Measurements from ENCODE around the gene KIAA1328.
"Not testable (repeated sequence)": the region's sequence is repeated elsewhere in the genome, so short reads cannot be mapped to it uniquely, and the experiment has no call there.

The KIAA1328 gene

DNA sequence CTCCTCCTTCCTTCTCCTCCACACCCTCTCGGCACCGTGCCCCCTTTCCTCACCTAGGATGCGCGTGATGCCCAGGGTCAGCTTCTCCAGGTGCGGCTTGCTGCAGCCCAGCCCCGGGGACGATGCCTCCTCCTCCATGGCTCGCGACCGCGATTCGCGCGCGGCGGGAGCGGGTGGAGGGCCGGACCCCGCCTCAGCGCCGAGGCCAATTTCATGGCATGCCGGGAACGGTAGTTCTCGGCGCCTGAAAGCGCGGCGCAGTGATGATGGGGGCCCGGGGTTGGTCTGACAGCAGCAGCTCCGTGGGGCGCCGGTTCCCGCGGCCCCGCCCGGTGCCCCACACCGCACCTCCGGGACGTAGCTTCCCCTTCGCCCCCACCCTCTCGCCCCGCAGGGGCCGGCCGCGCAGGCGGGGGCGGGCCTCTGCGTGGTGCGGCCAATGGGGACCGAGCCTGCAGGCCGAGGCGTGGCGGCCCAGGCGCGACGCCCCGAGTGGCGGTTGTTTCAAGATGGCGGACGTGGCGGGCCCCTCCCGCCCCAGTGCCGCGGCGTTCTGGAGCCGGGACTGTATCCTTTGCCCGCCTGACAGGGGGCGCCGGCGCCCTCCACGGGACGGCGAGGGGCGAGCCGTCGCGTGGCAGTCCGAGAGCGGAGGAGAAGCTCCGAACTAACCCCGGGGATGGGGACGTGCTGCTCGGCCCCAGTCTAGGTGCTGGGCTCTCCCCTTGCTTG, at the start of gene KIAA1328, which contains the start of gene TPGS2:
KIAA1328 (plus strand) TSS at position 498 of the 732 bp plus-strand sequence; CDS start at position 510, 12 bp downstream.
TPGS2 (minus strand) TSS at position 373 of the 732 bp plus-strand sequence; CDS start at position 138, 235 bp downstream.
- DNase-seq: peak; percentile 82

DNA sequence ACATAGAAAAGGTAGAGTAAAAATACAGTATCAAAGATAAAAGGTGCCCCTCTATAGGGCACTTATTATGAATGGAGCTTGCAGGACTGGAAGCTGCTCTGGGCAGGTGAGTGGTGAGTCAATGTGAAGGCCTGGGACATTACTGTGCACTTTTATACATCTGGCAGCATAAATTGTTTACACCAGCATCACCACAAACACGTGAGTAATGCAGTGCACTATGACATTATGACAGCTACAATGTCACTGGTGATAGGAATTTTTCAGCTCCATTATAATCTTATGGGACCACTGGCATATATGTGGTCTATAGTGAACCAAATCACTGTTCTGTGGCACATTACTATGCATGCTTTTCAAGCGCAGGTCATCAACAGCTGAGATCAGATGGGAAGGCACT, 48.2 kb upstream of the KIAA1328 start:
- DNase-seq: no peak

DNA sequence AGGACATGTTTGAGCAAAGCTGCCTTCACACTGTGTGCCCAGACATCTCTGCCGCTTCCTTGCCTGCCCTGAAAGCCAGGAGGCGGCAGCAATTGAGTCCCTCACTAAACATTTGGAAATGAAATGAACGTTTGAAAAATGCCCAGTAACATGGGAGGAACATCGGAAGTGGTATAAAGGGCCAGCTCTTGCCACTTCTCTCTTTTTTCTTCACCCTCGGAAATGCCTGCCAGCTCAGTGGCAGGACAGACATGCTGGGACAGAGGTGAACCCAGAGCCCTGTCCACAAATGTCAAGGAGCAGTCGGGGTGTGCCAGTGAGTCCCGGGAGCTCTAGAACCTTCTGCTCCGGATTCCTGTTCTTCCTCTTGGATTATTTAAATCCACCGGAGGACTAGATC, 46.2 kb upstream of the KIAA1328 start:
- no peak for DNase-seq

DNA sequence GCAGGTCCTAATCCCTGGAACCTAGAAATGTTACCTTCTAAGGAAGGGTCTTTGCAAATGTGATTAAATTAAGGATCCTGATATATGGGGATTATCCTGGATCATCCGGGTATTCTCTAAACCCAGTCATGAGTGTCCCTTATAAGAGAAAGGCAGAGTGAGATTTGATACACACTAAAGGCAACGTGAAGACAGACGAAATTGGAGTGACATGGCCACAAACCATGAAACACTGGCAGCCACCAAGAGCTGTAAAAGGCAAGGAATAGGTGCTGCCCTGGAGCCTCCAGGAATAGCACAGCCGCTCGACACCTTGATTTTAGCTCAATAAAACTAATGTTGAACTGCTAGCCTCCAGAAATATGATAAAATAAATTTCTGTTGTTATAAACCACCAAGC, 45.1 kb upstream of the KIAA1328 start:
- DNase-seq: no peak

DNA sequence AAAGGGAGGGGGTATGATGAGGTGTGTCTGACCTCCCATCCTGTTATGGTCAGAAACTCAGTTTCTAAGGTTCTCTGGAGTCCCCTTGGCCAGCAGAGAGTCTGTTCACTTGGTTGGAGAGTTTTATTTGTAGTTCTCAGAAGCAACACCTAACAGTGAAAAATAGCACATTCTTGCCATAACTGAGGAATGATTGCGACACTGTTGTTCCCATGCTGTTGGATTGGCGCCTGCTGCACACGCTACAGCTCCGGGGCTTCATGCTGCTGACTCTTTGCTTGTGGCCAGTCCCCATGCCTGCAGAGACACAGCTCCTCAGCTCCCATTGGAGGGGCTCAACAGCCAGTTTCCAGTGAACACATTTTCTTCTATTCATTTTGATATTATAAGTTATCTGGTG, 42.2 kb upstream of the KIAA1328 start:
- DNase-seq: no peak

DNA sequence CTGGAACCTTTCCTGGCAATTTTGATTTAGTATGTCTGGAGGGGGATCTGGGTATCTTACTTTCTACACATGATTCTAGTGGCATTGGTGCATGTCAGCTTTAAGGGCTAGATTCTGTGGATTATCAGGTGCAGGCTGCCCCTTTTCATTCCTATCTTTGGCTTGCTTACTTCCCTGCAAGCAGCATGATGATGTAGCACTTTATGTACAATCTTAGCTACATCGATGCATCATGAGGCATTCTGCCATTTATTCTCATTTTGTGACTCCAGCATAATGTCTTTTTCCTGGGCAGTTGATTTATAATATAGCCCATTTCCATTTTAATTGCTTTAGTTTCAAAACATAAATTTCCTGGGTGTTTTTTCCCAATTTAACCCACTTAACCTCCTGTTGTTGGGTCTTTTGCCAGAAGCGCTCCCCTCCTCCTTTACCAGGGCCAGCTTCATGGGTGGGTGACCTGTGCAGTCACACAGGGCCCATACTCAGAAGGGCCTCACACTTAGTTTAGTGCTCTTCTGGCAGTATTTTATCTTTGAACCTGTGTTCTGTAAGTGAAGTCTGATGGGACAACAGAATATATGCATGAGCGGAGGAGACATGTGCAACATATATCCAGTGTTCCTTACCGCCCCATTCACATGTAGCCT, 36.2 kb upstream of the KIAA1328 start:
- DNase-seq: no peak

DNA sequence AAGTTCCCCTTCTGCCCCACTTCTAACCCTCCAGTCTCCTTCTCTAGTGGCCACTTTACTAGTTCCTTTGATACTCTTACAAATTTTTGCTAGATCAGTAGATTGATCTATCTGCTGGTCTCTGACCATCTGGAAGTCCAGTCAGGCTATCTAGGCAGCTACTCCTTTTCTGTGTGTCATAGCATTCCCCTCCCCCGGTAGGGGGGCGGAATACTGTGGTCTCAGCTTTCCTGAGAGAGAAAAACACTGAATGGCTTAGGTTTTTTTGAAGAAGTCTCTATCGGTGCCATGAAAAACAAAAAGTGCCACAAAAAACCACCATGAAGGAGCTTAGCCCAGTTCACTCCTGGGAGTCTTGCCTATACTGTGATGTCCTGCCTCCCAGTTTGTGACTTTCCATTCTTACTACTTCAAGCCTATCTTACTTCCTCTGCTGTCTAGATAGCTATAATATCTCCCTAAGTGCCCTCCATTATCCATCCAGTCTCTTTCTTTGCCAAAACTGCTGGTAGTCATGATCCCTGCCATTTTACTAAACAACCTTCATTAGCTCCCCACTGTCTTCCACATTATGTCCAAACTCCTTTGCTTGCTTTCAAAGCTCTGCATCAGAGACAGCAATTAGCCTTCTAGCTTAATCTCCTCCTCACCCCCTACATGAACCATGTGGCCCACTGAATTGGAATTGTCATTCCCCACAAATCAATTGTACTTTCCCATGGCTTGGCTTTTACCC, 30.0 kb upstream of the KIAA1328 start:
- DNase-seq: no peak

DNA sequence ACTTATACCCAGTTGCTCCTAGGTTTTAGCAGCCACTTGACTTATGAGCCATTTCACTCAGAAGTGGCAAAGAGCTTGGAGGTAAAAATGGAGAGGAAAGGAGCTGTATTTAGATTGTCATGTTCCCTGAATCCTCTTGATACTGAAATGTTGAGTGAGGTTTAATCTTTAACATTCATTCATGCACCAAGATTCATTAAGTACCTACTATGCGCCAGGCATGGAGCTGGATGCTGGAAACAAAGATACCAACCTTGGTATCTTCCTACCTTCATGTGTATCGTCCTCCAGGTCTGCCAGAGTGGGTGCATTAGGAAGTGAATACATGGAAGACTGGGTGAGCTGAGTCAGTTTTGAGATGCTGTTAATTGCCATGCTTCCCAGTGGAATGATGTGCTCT, 23.8 kb upstream of the KIAA1328 start:
- no peak for DNase-seq

DNA sequence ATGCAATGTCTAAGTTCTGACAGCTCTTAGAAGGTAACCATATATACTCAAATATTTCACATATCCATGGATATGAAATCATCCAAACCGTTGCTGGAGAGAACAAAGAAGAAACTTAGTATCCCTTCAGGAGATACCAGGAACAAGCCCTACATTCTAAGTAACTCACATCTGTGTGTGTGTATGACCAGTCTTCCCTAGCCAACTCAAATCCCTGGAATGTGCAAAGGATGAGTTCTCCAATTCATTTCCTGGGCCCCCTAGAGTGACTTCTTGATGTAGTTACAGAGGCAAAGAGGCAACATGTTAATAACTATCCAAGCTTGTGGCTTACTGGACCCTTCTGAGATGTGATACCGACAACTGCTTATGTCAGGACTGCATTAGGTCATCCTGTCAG, 20.2 kb upstream of the KIAA1328 start:
- DNase-seq: no peak

DNA sequence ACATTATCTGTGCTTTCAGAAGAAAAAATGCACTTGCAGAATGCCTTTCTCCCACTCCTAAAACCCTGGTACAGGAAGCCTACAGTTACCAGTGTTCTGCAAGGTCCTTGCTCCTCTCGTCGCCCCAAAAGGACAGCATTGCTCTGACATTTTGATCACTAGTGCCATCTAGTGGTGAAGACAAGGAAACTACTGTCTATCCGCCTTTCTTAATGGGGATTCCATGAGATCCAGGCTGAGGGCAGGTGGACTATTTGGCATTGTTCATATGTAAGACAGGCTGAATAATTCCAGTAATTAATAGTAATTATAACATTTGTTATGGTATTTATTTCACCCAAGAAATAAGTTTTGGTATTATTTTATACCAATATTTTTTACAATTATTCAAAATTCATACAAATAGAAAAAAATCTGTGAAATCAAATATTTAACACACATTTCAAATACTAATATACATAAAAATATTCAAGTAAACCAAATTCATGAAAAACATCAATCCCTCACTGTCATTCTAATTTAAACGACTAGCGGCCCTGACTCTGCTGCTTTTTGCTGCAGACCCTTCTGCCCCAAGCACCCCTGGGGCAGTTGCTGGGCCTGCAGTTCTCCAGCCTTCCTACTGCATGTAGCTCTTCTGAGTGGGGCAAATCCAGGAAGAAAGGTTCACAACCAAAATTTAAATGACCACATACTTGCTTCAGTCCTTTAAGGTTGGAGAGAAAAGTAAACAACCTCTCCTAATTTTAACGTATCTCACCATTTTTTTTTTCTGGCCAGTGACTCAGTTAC, 19.1 kb upstream of the KIAA1328 start:
- DNase-seq: peak; percentile 45

DNA sequence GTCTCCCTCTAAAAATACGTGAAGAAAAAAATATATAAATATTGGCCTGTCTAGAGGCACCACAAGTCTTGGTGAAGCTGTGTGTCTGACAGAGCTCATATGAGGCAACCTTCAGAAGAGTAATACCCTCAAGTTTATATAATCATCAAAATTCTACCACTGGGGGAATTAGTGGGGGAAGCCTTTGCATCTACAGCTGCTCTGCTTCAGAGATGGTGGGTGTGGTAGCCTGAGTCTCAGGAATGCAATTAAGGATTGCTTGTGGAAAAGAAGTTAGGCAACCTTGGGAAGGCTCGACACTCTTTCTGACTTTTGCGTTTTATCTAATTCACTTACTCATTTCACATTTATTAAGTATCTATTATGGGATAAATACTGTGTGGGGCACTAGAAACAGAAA, 17.5 kb upstream of the KIAA1328 start:
- DNase-seq: no peak

DNA sequence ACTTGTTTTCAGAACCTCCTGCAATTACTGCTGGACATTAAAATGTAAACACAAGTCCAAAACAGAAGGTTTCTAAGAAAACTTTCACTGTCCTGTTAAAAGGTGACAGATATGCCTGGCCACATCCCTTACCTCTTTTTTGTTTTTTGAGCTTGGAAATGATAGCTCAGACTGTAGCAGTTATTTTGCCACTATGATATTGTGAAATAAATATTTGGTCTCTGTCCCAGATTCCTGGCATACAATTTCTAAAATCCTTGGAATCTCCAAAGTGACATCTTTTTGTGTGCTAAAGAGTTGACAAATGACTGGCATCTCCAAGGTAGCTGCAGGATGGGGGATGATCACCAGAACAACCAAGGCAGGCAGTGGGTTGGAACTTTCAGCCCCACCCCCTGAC, 17.0 kb upstream of the KIAA1328 start:
- DNase-seq: no peak

DNA sequence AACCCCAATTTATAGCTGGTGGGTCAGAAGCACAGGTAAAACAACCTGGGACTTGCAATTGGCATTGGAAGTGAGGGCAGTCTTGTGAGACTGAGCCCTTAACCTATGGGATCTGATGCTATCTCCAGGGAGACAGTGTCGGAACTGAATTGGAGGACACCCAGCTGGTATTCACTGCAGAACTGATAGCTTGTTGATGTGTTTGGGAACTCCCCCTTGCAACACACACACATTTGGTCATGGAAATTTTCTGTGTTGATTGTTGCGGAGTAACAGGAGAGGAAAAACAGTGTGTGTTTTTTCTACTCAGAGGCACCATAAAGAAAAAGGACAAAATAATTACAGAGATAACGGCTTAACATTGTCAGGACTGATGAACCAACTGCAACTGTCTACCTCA, 16.2 kb upstream of the KIAA1328 start:
- DNase-seq: no peak

DNA sequence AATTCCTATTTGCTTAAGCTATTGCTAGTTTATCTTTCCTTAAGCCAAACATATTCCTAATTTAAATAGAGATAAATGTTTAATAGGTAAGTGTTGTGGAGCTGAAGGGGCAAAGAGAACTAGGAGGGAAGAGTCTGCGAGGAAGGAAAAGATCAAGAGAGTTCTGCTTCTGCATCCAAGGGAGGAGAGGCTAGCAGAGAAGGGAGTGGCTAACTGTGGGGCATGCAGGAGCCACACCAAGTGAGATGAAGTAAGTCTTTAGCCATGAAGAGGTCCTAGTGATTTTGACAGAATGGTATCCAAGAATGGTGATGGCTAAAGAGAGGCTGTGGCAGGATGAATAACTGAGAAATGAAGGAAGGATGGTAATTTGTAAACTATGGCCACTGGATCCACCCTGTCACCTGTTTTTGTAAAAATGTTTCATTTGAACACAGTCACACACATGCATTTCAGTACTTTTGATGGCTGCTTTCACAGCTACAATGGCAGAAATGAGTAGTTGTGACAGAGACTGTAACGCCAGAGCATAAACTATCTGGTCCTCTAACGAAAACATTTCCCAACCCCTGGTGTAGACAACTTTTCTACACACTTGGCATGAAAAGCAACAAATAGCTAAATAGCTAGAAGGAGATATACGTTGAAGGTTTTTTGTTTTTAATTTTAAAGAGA, 15.7 kb upstream of the KIAA1328 start:
- no peak for DNase-seq

DNA sequence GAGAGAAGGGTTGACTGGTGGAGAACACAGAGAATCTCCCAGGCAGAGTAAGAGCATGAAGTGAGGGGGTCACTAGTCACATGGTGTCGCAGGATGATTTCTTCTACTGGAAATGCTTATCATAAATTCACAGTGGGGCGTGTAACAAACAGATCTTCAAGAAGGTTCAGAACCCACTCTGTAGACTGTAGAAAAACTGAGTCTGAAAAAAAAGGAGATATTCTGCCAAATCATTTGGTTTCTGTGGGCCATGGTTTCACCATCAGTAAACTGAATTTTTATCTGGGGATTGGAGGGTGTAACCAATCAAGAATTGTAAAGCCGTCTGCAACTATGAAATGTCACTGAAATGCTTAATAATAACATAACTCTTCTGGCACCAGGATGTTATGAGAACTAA, 15.1 kb upstream of the KIAA1328 start:
- no peak for DNase-seq

DNA sequence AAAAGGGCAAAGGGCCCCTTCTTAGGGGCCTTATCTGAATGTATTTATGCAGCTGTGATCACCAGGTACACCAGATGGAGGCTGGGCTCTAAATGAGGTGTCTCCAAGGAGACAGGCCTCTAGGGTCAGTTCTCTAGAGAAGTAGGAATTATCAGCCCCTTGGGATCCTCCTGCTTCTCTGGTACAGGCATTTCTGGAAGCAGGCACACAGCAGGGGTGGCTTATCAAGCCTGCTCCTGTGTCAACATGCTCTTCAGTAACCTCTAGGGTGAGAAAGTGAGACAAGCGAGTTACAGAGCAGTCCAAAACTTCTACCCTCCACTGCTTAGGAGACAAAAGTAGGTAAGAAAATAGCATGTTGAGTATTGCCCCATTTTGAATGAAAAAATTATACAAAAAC, 13.9 kb upstream of the KIAA1328 start:
- DNase-seq: peak; percentile 2

DNA sequence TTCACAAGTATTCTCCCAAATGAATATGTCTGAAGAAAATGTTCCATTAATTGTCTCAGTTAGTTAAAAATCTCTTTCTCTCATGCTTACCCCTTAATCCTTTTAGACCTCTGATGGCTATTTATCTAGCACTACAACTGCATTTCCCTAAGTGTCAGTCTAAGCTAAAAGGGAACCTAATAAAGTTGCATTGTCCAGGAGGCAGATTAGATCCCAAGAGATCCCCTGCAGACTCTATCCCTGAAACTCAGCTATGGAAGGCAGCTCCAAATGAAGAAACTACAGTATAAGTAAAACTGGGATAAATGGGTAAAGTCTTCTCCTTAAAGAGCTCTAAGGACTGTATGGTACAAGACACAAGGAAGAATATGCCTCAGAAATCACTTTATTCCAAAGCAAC, 12.8 kb upstream of the KIAA1328 start:
- not testable (repeated sequence) for DNase-seq

DNA sequence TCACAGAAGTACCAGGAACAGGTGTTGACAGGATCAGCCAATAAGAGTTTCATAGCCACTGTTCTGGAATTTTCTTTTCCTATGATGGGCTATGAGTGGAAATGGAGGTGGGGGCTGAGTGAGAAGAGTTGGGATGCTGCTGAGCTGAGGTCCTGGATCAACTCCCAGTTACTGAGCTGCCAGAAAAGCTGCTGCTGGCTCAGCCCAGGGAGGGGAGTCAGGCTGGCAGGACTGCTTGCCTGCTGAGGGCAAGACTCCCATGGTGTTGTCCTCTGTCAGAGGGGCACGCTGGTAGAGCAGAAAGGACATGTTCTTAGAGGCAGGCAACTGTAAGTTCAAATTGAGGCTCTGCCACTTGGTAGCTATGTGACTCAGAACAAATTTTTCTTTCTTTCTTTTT, 11.9 kb upstream of the KIAA1328 start:
- no peak for DNase-seq

DNA sequence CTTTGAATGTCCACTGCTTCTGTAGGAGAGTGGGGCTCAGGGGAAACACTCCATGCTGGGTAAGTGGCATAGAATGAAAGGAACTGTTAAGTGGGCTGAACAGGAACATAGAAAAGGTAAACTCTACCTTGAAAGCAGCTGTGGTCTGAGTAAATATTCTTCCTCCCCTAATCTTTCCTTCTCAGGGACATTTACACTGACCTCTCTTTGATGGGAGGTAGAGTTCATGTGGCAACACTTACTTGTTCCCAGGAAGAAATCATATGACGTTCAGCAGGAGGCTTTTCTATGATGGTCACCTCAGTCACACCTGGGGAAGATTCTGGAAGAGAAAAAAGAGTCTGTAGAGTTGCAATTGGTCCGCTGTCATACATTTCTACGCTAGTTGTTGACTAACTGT, 10.3 kb upstream of the KIAA1328 start:
- DNase-seq: no peak

DNA sequence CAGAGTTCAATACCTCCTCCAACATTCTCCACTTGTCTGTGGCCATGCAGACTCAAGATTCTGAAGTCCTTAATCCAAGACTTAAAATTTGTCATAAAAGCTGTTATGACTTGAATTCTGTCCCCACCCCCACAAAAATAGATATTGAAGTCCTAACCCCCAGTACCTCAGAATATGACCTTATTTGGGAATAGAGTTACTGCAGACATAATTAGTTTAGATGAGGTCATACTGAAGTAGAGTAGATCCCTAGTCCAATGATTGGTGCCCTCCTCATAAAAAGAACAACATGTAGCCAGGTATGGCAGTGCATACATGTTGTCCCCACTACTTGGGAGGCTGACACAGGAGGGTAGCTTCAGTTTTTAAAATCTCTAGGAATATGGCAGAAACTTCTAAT, 9.3 kb upstream of the KIAA1328 start:
- no peak for DNase-seq

DNA sequence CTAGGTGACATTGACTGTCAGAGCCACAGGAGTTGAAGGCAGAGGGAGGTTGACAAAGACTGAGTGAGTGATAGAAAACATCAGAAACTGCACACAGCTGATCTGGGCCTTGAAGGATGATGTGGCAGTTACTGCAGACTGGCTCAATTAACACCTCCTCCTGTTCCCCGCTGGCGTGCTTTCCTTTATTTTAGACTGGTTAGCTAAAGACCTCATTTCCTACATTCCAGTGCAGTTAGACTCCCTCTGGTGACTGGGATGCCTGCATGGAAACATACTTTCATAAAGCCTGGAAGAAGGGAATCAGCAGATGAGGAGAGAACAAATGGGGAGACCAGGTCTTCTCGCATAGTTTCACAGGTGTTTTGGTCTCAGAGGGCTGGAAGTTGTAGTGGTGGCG, 7.2 kb upstream of the KIAA1328 start:
- no peak for DNase-seq

DNA sequence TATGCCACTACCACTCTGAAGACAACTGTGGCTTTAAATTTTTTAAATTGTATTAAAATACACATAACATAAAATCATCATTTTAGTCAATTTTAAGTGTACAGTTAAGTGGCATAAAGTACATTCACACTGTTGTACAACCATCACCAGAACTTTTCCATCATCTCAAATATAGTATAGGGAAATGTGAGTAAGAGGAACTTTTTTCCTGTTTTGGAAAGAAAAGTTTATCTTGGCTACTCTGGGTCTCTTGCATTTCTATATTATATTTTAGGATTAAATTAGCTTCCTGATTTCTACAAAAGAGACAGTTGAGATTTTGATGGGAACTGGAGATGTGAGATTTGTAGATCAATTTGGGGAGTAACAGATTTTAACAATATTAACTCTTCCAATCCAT, 3.4 kb upstream of the KIAA1328 start:
- DNase-seq: no peak

DNA sequence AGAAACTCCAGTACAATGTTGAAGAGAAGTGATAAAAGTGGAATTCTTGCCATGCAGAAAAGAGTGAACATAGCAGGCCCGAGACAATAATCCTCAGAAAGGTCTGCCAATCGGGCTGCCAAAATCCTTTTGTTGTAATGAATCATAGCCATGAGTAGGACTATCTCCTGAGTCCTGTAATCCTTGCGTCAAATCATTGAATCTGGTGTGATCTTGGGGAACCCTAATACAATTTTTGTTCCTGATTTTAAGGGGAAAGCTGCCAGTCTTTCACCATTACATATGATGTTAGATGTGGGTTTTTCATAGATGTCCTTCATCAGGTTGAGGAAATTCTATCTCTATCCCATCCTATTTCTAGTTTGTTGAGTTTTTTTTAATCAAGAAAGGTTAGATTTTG, 2.4 kb upstream of the KIAA1328 start:
- no peak for DNase-seq
